GM18505 (cell line): ENCODE data around the gene MYG1.
A peak's percentile ranks its signal among the peaks of the same experiment; 100 is the strongest.
"Not testable (repeated sequence)": the region's sequence is repeated elsewhere in the genome, so short reads cannot be mapped to it uniquely, and the experiment has no call there.

ENCODE experiments used
- ATAC-seq: cut with Tn5 transposase; IDR thresholded peaks from one replicate; pipeline ENCODE4 v1.9.1; 2021; ENCODE audit not compliant: unreplicated experiment
- POLR2A ChIP-seq: IDR thresholded peaks from 4 replicates; pipeline ENCODE4 v1.6.1; 2011; ENCODE audit warnings: borderline replicate concordance; ENCODE audit not compliant: insufficient read depth, insufficient read length; ENCODE audit errors: extremely low read depth

Gene MYG1

DNA sequence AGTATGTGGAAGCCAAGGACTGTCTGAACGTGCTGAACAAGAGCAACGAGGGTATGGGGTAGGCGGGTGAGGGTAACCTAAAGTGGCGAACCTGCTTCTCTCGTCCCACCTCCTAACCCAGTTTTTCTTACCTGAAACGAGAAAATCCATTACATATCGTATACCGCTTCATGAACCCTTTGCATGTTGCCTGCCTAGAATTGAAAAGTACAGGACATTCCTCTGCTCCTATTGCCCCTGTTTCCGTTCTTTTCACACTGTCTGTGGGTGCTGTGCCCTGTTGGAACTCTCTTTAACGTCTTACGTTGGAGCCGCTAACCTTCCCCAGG, 3.6 kb upstream of the MYG1 start:
- ATAC-seq = no peak
- no peak for TF ChIP-seq POLR2A

- ATAC-seq = not testable (repeated sequence)
Observed at GRCh38 chr12:53297106-53297505, 2.4 kb upstream of the MYG1 start.

- TF ChIP-seq POLR2A = no peak
- ATAC-seq = no peak
Observed at GRCh38 chr12:53298164-53298563, 1.3 kb upstream of the MYG1 start.

DNA sequence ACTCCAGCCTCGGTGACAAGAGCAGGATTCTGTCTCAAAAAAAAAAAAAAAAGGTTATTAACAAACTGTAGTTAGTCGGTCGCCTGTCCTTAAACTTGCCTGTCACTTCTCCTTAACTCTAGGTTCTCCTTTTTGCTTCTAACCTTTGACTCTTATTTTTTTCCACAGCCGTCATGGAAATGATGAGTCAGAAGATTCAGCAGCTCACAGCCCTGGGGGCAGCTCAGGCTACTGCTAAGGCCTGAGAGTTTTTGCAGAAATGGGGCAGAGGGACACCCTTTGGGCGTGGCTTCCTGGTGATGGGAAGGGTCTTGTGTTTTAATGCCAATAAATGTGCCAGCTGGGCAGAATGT, 418 bp upstream of the MYG1 start:
- ATAC-seq = no peak
- no peak for TF ChIP-seq POLR2A

- TF ChIP-seq POLR2A = no peak
Observed at GRCh38 chr12:53300187-53300586, 692 bp downstream of the MYG1 start.

DNA sequence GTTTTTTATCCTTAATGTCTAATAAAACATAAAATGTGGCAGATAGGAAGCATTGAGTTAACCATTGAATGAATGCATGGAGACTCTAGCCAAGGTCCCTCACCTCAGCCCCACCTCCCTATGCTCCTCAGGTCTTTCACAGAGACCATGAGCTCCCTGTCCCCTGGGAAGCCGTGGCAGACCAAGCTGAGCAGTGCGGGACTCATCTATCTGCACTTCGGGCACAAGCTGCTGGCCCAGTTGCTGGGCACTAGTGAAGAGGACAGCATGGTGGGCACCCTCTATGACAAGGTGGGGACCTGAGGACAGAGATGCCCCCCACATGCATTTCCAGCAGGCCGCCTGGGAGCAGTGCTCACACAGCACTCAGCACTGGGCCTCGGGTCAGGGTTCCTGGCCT, 3.4 kb downstream of the MYG1 start:
- ATAC-seq = no peak
- no peak for TF ChIP-seq POLR2A

More at GRCh38 chr12:53300187-53300586, 692 bp downstream of the MYG1 start:
- no peak for ATAC-seq

DNA sequence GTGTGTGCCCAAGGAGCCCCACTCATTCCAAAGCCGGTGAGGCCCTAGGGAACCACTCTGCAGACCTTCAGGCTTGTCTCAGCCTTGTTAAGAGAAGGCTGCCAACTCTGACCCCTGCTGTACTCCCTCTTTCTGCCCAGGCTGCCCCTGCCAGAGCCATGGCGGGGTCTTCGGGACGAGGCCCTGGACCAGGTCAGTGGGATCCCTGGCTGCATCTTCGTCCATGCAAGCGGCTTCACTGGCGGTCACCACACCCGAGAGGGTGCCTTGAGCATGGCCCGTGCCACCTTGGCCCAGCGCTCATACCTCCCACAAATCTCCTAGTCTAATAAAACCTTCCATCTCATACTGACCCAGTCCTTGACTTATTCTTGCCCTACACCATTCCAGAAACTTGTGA, 7.3 kb downstream of the MYG1 start:
- no peak for TF ChIP-seq POLR2A
- no peak for ATAC-seq

DNA sequence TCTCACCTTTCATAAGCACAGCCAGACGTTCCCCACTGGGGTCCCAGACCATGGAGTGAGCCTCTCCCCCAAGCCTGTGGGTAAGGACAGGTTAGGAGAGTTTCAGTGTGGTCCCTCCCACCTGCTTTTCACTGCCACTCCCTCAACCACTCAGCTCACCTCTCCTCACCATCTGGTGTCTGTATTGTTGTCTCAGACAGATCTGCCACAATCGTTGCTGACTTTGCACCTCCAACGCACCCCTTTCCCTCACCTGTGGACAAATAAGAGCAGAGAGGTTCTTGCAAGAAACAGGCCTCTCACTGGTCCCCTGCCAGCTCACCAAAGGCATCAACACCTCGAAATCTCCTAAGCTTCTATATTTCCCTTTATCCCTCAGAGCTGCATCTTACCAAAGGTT, 8.8 kb downstream of the MYG1 start:
- no peak for TF ChIP-seq POLR2A
- ATAC-seq = no peak

DNA sequence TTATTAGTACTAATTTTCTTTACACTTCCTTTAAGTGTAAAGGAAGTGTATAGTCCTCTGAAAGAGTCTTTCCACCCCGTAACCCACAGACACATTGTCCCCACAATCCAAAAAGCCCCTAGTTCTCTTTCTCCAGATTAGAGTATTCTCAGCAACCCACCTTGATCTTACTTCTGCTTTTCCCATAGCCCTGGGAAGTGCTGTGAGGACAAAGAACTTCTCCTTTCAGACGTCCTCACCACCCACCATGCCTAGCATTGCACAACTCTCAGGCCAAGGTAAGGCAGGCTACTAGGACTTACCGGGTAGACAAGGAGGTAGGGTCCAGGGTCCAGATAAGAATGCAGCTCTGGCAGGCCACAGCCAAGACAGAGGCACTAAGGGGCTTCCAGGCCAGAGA, 14.5 kb downstream of the MYG1 start:
- no peak for ATAC-seq
- no peak for TF ChIP-seq POLR2A

DNA sequence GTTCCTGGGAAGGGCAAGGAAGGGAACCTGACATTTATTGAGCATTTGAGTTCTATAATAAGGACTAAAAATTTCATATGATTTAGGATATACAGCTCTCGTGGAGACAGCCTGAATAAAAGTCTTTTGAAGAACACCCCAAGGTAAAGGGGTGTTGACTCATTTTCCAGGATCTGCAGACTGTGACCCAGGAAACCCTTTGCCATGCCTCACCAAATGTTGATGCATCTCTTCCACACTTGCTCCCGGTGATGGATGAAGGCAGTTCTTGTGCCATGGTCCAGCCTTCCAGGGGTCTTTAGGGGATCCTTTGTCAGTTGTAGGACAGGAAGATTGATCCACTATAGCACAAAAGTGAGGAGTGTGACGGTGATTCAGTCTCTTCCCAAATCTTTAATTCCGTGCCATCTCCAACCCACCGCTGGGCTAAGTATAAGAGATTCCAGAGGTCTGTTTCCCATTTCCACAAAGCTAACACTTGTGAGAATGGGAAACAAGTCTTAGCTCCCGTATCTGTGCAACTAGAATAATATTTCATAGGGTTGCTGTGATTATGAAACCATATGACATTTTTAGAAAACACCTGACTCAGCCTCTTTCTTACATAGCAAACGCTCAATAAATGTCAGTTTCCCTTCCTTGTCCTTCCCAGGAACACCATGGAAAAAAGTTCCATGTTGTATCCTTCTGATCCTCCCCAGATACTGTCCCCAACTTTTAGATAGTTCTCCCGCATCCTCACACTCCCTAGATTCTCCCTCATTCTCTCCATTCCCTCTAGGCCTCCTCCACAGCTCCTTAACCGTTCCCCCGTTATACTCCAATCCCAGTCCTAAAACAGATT, 21.1 kb downstream of the MYG1 start:
- no peak for ATAC-seq
- TF ChIP-seq POLR2A = no peak

DNA sequence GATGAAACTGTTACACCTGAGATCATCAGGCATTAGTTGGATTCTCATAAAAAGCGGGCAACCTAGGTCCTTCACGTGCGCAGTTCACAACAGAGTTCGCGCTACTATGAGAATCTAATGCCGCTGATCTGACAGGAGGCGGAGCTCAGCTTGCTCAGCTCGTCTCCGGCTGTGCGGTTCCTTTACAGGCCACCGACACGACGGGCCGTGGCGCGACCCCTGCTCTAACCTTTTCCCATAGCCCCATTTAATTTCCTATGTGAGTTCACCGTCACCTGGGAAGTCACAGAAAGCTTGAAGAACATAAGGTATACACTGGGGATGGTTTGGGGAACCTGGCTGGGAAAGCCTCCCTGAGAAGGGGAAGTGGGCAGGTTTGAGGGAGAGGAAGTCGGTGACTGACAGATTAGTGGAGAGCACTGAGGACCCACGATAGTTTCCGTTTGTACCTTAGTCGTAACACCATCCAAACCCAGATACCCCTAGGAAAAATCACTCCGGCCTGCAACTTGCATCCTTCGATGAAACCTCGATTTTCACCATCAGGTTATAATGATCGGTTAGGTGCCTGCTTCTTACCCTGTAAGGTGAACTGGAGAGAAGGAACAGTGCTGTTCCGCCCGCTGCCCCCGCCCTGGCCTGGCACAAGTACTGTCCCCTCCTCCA, 24.8 kb downstream of the MYG1 start:
- TF ChIP-seq POLR2A = no peak
- ATAC-seq = peak; percentile 32

DNA sequence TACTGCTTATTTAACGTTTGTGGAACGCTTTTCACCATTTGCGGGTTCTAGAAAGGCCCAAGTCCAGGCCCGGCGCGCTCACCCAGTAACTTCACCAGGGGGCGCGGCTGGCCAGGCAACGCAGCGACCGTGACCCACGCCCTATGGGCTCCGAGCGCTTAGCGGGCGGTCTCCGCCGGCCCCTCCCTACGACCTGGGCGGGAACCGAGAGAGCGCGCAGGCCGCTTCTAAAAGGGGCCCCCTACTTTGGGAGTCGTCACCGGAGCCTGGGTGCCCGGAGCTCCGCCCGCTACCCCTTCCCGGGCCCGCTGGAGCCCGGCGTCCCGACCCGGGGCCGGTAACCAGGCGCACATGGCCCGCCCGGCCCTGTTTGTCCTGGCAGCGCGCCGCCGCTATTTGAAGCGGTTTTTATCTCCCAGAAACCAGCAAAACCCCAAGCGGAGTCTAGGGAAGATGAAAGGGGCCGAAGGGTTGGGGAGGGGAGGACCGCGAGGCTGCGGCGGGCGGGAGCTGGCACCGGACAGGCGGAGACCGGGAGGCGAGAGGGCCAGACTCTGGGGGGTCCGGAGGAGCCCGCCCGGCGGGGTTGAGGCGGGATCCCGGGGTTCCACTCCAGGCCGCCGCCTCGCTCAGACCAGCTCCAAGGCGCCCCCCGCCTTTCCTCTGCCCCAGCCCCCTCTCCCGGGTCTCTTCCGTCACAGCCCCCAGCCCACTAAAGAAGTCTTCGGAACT, 25.4 kb downstream of the MYG1 start:
- ATAC-seq = peak; percentile 47
- peak; percentile 74 for TF ChIP-seq POLR2A

GRCh38 chr12:53325511-53326061, 26.1 kb downstream of the MYG1 start:
- ATAC-seq = no peak
- TF ChIP-seq POLR2A = no peak
